Measurements from ENCODE around the gene CTDSPL. TPM values are rescaled to one million over a fixed set of nuclear protein-coding genes. Genes with fewer than 3 reads are reported as not detected.

CTDSPL gene
- polyA plus RNA-seq, 1 of the 3 experiments (the other 2 are of a cell fraction), result 22.1 TPM

DNA sequence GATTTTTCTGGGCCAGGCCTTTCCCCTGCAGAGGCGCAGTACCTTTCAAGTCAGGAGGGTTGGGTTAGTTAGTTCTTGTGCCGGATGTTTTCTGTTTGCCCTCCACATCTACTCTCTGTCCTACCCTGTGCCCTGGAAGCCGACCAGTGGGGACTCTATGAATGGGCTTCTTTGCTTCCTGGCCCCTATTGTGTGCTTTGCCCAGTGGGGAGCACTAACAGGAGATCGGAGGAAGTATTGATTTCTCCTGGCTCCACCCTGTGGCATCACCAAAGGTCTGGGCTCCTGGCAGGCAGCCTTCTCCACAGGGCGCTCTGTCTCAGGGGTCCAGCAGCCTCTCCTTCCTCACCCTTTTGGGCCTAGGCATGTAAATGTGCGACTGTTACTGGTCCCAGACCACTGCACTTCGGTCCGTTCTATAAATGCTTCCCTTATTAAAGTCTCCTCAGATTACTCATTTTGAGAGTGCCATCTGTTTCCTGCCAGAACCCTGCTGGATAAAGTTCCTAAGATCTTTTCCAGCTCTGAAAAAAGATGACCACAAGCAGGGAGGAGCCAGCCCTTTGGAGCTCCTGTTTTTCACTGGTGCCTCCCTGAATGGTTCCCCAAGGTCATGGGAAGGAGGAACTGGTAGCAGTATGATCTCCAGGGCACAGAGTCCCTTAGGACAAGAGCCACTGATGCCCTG, 44.5 kb downstream of the CTDSPL start (continued):
- 0 out of 2 replicates have a peak, but pooled peaks have one; percentile 36 for TF ChIP-seq GABPA (IDR thresholded peaks at IDR 0.05; ENCODE audit: low read depth)
- peak; percentile 74 for TF ChIP-seq PBX3 (IDR thresholded peaks at IDR 0.05)
- no peak for TF ChIP-seq FOXJ3 (CRISPR knock-in tag; IDR thresholded peaks at IDR 0.05)
- TF ChIP-seq, protein P1, sequence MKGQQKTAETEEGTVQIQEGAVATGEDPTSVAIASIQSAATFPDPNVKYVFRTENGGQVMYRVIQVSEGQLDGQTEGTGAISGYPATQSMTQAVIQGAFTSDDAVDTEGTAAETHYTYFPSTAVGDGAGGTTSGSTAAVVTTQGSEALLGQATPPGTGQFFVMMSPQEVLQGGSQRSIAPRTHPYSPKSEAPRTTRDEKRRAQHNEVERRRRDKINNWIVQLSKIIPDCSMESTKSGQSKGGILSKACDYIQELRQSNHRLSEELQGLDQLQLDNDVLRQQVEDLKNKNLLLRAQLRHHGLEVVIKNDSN (IDR thresholded peaks at IDR 0.05; ENCODE audit: borderline replicate concordance, low read depth), result no peak
- no peak for TF ChIP-seq SMC3 (IDR thresholded peaks at IDR 0.05; ENCODE audit: low read depth, low read length)
- TF ChIP-seq REST (IDR thresholded peaks at IDR 0.05; ENCODE audit: low read depth, low read length), result no peak
- peak; percentile 45; the same call in 1 of the 2 replicates for TF ChIP-seq FOSL2 (IDR thresholded peaks at IDR 0.05; ENCODE audit: borderline replicate concordance, low read depth)
- TF ChIP-seq YY1 (IDR thresholded peaks at IDR 0.05; ENCODE audit: low read depth), result no peak
- TF ChIP-seq GATA2 (CRISPR knock-in tag; IDR thresholded peaks at IDR 0.05), result no peak
- no peak for TF ChIP-seq MEF2A (IDR thresholded peaks at IDR 0.05; ENCODE audit: borderline replicate concordance, low read depth)
- TF ChIP-seq SIN3A (IDR thresholded peaks at IDR 0.05; ENCODE audit: borderline replicate concordance, low read depth, low read length), result no peak
- TF ChIP-seq EZH2phosphoT487 (IDR thresholded peaks at IDR 0.05; ENCODE audit: borderline replicate concordance, low read depth), result no peak
- TF ChIP-seq RXRA (IDR thresholded peaks at IDR 0.05; ENCODE audit: borderline replicate concordance, low read depth), result no peak
- 0 out of 2 replicates have a peak, but pooled peaks have one; percentile 23 for TF ChIP-seq RCOR1 (IDR thresholded peaks at IDR 0.05; ENCODE audit: low read length)
- peak; percentile 48; the same call in 1 of the 2 replicates for TF ChIP-seq MAX (IDR thresholded peaks at IDR 0.05; ENCODE audit: low read depth)
- TF ChIP-seq TCF12 (IDR thresholded peaks at IDR 0.05), result peak; percentile 95
- peak; percentile 28 to 45; a peak in 2 of 4 replicates for TF ChIP-seq EP300 (IDR thresholded peaks at IDR 0.05; ENCODE audit: borderline replicate concordance in 1 of 2, low read depth in 1 of 2, low read length in 1 of 2)
- no peak for TF ChIP-seq RAD21 (IDR thresholded peaks at IDR 0.05; ENCODE audit: low read length)
- TF ChIP-seq, protein P2, sequence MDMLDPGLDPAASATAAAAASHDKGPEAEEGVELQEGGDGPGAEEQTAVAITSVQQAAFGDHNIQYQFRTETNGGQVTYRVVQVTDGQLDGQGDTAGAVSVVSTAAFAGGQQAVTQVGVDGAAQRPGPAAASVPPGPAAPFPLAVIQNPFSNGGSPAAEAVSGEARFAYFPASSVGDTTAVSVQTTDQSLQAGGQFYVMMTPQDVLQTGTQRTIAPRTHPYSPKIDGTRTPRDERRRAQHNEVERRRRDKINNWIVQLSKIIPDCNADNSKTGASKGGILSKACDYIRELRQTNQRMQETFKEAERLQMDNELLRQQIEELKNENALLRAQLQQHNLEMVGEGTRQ (IDR thresholded peaks at IDR 0.05; ENCODE audit: borderline replicate concordance, low read depth, low read length), result no peak

All from SK-N-SH (cell line).